AG09309 (cell line): ENCODE data around the gene CSF1.
"Not testable (repeated sequence)": the region's sequence is repeated elsewhere in the genome, so short reads cannot be mapped to it uniquely, and the experiment has no call there.

ENCODE experiments used
- DNase-seq: peaks from one replicate; pipeline ENCODE4 v3.0.0-alpha.2; 2010; ENCODE audit warnings: low read depth
- H3K4me3 ChIP-seq: 2 replicates; pipeline ENCODE4 v1.5.1; 2011; ENCODE audit warnings: mild to moderate bottlenecking, low read depth, low read length, moderate library complexity; ENCODE audit not compliant: control insufficient read depth
- CTCF ChIP-seq: IDR thresholded peaks from 2 replicates; pipeline ENCODE4 v1.5.1; 2011; ENCODE audit warnings: mild to moderate bottlenecking, low read depth, low read length, inconsistent platforms; ENCODE audit not compliant: insufficient read depth, control insufficient read depth; ENCODE audit errors: missing control alignments

CSF1 gene

GRCh38 chr1:109913360-109913879 lies 2.8 kb downstream of the CSF1 start:
- no peak overlapping the region for H3K4me3 ChIP-seq
- TF ChIP-seq CTCF: no peak
- DNase-seq: no peak

- H3K4me3 ChIP-seq: no peak overlapping the region
- DNase-seq: peak; percentile 83
- no peak for TF ChIP-seq CTCF
Measured at GRCh38 chr1:109914587-109915240, 4.1 kb downstream of the CSF1 start.

GRCh38 chr1:109917051-109917767 lies 6.6 kb downstream of the CSF1 start:
- H3K4me3 ChIP-seq: no peak overlapping the region
- DNase-seq: no peak
- no peak for TF ChIP-seq CTCF

- no peak overlapping the region for H3K4me3 ChIP-seq
- no peak for DNase-seq
- no peak for TF ChIP-seq CTCF
Measured at GRCh38 chr1:109917768-109918606, 7.3 kb downstream of the CSF1 start.

GRCh38 chr1:109918671-109919070 lies 8.0 kb downstream of the CSF1 start:
- no peak for TF ChIP-seq CTCF
- no peak for DNase-seq
- H3K4me3 ChIP-seq: no peak overlapping the region

- DNase-seq: no peak
- H3K4me3 ChIP-seq: no peak overlapping the region
- no peak for TF ChIP-seq CTCF
Measured at GRCh38 chr1:109919303-109919702, 8.7 kb downstream of the CSF1 start.

- DNase-seq, H3K4me3 ChIP-seq: not testable (repeated sequence)
Measured at GRCh38 chr1:109920391-109920790, 9.7 kb downstream of the CSF1 start.
